ENCODE results near the gene ZNF23.
"Not testable (repeated sequence)": the region's sequence is repeated elsewhere in the genome, so short reads cannot be mapped to it uniquely, and the experiment has no call there.

Gene ZNF23

GRCh38 chr16:71461686-71462648, at the start of gene ZNF23:
ZNF23 (minus strand) TSS chr16:71462247; CDS start chr16:71456796, 5,451 bp downstream.
- peak; percentile 89 for DNase-seq (ENCODE audit: low read depth, low spot score)

GRCh38 chr16:71507061-71507460, 45.0 kb upstream of the ZNF23 start:
- no peak for DNase-seq (ENCODE audit: low read depth, low spot score)

GRCh38 chr16:71504901-71505300, 42.9 kb upstream of the ZNF23 start:
- no peak for DNase-seq (ENCODE audit: low read depth, low spot score)

GRCh38 chr16:71504051-71504450, 42.0 kb upstream of the ZNF23 start:
- not testable (repeated sequence) for DNase-seq (ENCODE audit: low read depth, low spot score)

- no peak for DNase-seq (ENCODE audit: low read depth, low spot score)
Observed at GRCh38 chr16:71501547-71501946, 39.5 kb upstream of the ZNF23 start.

GRCh38 chr16:71500964-71501363, 38.9 kb upstream of the ZNF23 start:
- DNase-seq (ENCODE audit: low read depth, low spot score): no peak

- peak; percentile 77 for DNase-seq (ENCODE audit: low read depth, low spot score)
Observed at GRCh38 chr16:71499775-71500364, 37.8 kb upstream of the ZNF23 start.

GRCh38 chr16:71498031-71498430, 36.0 kb upstream of the ZNF23 start:
- DNase-seq (ENCODE audit: low read depth, low spot score): no peak

GRCh38 chr16:71493213-71493612, 31.2 kb upstream of the ZNF23 start:
- no peak for DNase-seq (ENCODE audit: low read depth, low spot score)

GRCh38 chr16:71492786-71493185, 30.7 kb upstream of the ZNF23 start:
- no peak for DNase-seq (ENCODE audit: low read depth, low spot score)

GRCh38 chr16:71491054-71491453, 29.0 kb upstream of the ZNF23 start:
- no peak for DNase-seq (ENCODE audit: low read depth, low spot score)

- no peak for DNase-seq (ENCODE audit: low read depth, low spot score)
Observed at GRCh38 chr16:71490361-71490760, 28.3 kb upstream of the ZNF23 start.

- no peak for DNase-seq (ENCODE audit: low read depth, low spot score)
Observed at GRCh38 chr16:71489122-71489521, 27.1 kb upstream of the ZNF23 start, which contains the start of gene ZNF19. ZNF19 (minus strand) TSS chr16:71489324; CDS start chr16:71482114, 7,210 bp downstream.

GRCh38 chr16:71484006-71484893, 22.2 kb upstream of the ZNF23 start:
- peak; percentile 95 for DNase-seq (ENCODE audit: low read depth, low spot score)

GRCh38 chr16:71482569-71482968, 20.5 kb upstream of the ZNF23 start:
- no peak for DNase-seq (ENCODE audit: low read depth, low spot score)

- no peak for DNase-seq (ENCODE audit: low read depth, low spot score)
Observed at GRCh38 chr16:71480956-71481355, 18.9 kb upstream of the ZNF23 start.

- no peak for DNase-seq (ENCODE audit: low read depth, low spot score)
Observed at GRCh38 chr16:71479420-71479819, 17.4 kb upstream of the ZNF23 start.

- DNase-seq (ENCODE audit: low read depth, low spot score): no peak
Observed at GRCh38 chr16:71476457-71477124, 14.5 kb upstream of the ZNF23 start.

- DNase-seq (ENCODE audit: low read depth, low spot score): peak; percentile 87
Observed at GRCh38 chr16:71474864-71475263, 12.8 kb upstream of the ZNF23 start.

GRCh38 chr16:71473891-71474290, 11.8 kb upstream of the ZNF23 start:
- peak; percentile 8 for DNase-seq (ENCODE audit: low read depth, low spot score)

- DNase-seq (ENCODE audit: low read depth, low spot score): no peak
Observed at GRCh38 chr16:71472931-71473330, 10.9 kb upstream of the ZNF23 start.

Measured in astrocyte of the hippocampus (primary cell).